ENCODE data around the gene SPATA24. TPM values are rescaled to one million over a fixed set of nuclear protein-coding genes. Genes with fewer than 3 reads are reported as not detected.
A peak's percentile ranks its signal among the peaks of the same experiment; 100 is the strongest.

The SPATA24 gene
- total RNA-seq, 1 donor, result 3.6 TPM

GRCh38 chr5:139439013-139439903 is 35.4 kb upstream of the SPATA24 start, which contains the start of gene DNAJC18:
DNAJC18 (minus strand) TSS chr5:139439525; CDS start chr5:139439445, 80 bp downstream.
- H3K4me3 ChIP-seq (ENCODE audit: insufficient read depth, low read length), result peak within 1 kb of the TSS; percentile 89
- H3K27me3 ChIP-seq (ENCODE audit: insufficient read depth, low read length), result no peaks in the 10 kb centered on the region
- DNase-seq (ENCODE audit: insufficient read length, low spot score, missing footprints), result peak; percentile 97
- no peak for TF ChIP-seq CTCF (IDR thresholded peaks at IDR 0.05; ENCODE audit: extremely low read depth, low read depth, low read length)
- no peaks in the 10 kb centered on the region for H3K36me3 ChIP-seq (ENCODE audit: insufficient read depth, low read length)
- no peaks in the 10 kb centered on the region for H3K79me2 ChIP-seq (ENCODE audit: insufficient read depth, low read length)
- peak within 1 kb of the TSS; percentile 81 for H3K27ac ChIP-seq (ENCODE audit: low read depth, low read length)
- H4K20me1 ChIP-seq (ENCODE audit: insufficient read depth, low read length), result no peaks in the 10 kb centered on the region
- H2AFZ ChIP-seq (ENCODE audit: low read length), result peak within 1 kb of the TSS; percentile 95
- no peaks in the 10 kb centered on the region for H3K9me3 ChIP-seq (ENCODE audit: low read depth, low read length)
- H3K4me1 ChIP-seq (ENCODE audit: insufficient read depth, low read length), result peaks cover 19% of the 10 kb centered on the region
- H3K4me2 ChIP-seq (ENCODE audit: insufficient read depth, low read length), result peak within 1 kb of the TSS; percentile 86

GRCh38 chr5:139438707-139439012 is 34.8 kb upstream of the SPATA24 start:
- TF ChIP-seq CTCF (IDR thresholded peaks at IDR 0.05; ENCODE audit: extremely low read depth, low read depth, low read length), result no peak
- peaks cover 13% of the 10 kb centered on the region for H3K4me1 ChIP-seq (ENCODE audit: insufficient read depth, low read length)
- H3K4me2 ChIP-seq (ENCODE audit: insufficient read depth, low read length), result peak overlapping the region; percentile 86
- peak overlapping the region; percentile 89 for H3K4me3 ChIP-seq (ENCODE audit: insufficient read depth, low read length)
- H3K27ac ChIP-seq (ENCODE audit: low read depth, low read length), result no peak overlapping the region
- H3K27me3 ChIP-seq (ENCODE audit: insufficient read depth, low read length), result no peaks in the 10 kb centered on the region
- H3K36me3 ChIP-seq (ENCODE audit: insufficient read depth, low read length), result no peaks in the 10 kb centered on the region
- no peak for DNase-seq (ENCODE audit: insufficient read length, low spot score, missing footprints)
- no peaks in the 10 kb centered on the region for H3K9me3 ChIP-seq (ENCODE audit: low read depth, low read length)
- peak overlapping the region; percentile 67 for H2AFZ ChIP-seq (ENCODE audit: low read length)
- no peaks in the 10 kb centered on the region for H3K79me2 ChIP-seq (ENCODE audit: insufficient read depth, low read length)
- no peaks in the 10 kb centered on the region for H4K20me1 ChIP-seq (ENCODE audit: insufficient read depth, low read length)

GRCh38 chr5:139435676-139436075 is 31.8 kb upstream of the SPATA24 start:
- no peak overlapping the region for H2AFZ ChIP-seq (ENCODE audit: low read length)
- no peaks in the 10 kb centered on the region for H3K79me2 ChIP-seq (ENCODE audit: insufficient read depth, low read length)
- H3K27ac ChIP-seq (ENCODE audit: low read depth, low read length), result no peak overlapping the region
- no peaks in the 10 kb centered on the region for H3K36me3 ChIP-seq (ENCODE audit: insufficient read depth, low read length)
- no peaks in the 10 kb centered on the region for H4K20me1 ChIP-seq (ENCODE audit: insufficient read depth, low read length)
- peaks cover 11% of the 10 kb centered on the region for H3K4me1 ChIP-seq (ENCODE audit: insufficient read depth, low read length)
- DNase-seq (ENCODE audit: insufficient read length, low spot score, missing footprints), result no peak
- H3K27me3 ChIP-seq (ENCODE audit: insufficient read depth, low read length), result no peaks in the 10 kb centered on the region
- no peak for TF ChIP-seq CTCF (IDR thresholded peaks at IDR 0.05; ENCODE audit: extremely low read depth, low read depth, low read length)
- no peaks in the 10 kb centered on the region for H3K9me3 ChIP-seq (ENCODE audit: low read depth, low read length)
- no peak overlapping the region for H3K4me2 ChIP-seq (ENCODE audit: insufficient read depth, low read length)
- no peak overlapping the region for H3K4me3 ChIP-seq (ENCODE audit: insufficient read depth, low read length)

GRCh38 chr5:139431706-139432105 is 27.8 kb upstream of the SPATA24 start:
- DNase-seq (ENCODE audit: insufficient read length, low spot score, missing footprints), result no peak
- Histone ChIP-seq H3K4me2 (ENCODE audit: insufficient read depth, low read length) (no peak overlapping the region), H3K36me3 (ENCODE audit: insufficient read depth, low read length) (no peaks in the 10 kb centered on the region), H3K9me3 (ENCODE audit: low read depth, low read length) (no peaks in the 10 kb centered on the region), H3K79me2 (ENCODE audit: insufficient read depth, low read length) (no peaks in the 10 kb centered on the region), H3K4me1 (ENCODE audit: insufficient read depth, low read length) (no peaks in the 10 kb centered on the region), H3K4me3 (ENCODE audit: insufficient read depth, low read length) (no peak overlapping the region), H2AFZ (ENCODE audit: low read length) (no peak overlapping the region), H3K27ac (ENCODE audit: low read depth, low read length) (no peak overlapping the region), H3K27me3 (ENCODE audit: insufficient read depth, low read length) (no peaks in the 10 kb centered on the region), H4K20me1 (ENCODE audit: insufficient read depth, low read length) (no peaks in the 10 kb centered on the region)
- no peak for TF ChIP-seq CTCF (IDR thresholded peaks at IDR 0.05; ENCODE audit: extremely low read depth, low read depth, low read length)
